ENCODE results near the gene HK1. TPM values are rescaled to one million over a fixed set of nuclear protein-coding genes. Genes with fewer than 3 reads are reported as not detected.

HK1 gene
- total and polyA plus RNA-seq, 4 donors = 1.8 to 166 (median 7.4) TPM

DNA sequence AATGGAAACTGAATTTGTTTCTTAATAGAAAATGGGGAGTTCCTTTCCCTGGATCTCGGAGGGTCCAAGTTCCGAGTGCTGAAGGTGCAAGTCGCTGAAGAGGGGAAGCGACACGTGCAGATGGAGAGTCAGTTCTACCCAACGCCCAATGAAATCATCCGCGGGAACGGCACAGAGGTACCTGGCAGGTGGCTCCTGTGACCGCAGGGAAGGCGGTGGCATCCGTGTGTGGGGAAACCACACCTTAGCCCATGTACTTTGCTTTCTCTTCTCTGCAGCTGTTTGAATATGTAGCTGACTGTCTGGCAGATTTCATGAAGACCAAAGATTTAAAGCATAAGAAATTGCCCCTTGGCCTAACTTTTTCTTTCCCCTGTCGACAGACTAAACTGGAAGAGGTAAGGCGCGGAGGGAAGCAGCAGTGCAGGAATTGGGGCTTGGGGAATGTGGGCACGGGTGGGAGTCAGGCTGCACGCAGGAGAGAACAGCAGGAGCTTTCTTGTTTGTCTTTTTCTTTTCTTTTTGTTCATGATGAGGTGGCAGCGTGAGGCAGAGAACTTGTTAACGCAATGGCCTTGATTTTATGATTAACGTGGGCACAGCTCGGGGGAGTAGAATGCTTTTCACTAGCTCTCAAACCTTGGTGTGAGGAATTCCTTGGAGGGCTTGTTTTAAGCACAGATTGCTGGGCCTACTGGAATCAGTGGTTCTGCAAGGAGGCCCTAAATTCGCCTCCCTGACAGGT lies 45.4 kb upstream of the HK1 start:
- WGBS = 85% methylated on average over 22 of the region's 22 CpGs
- H3K36me3 ChIP-seq (ENCODE audit: control insufficient read depth in 4 of 4, insufficient read depth in 3 of 4, low read depth in 1 of 4, low read length in 3 of 4) = no peaks in the 10 kb centered on the region
- DNase-seq (ENCODE audit: low spot score) = no peak

More for the DNA sequence above, 45.4 kb upstream of the HK1 start:
- Histone ChIP-seq H3K27ac (ENCODE audit: low read depth in 1 of 2, low read length in 2 of 2) (no peak overlapping the region), H3K9ac (ENCODE audit: low read depth in 1 of 2, low read length in 2 of 2) (no peak overlapping the region), H3K4me3 (ENCODE audit: low read depth in 1 of 3, low read length in 3 of 3) (no peak overlapping the region), H3K4me1 (ENCODE audit: control insufficient read depth in 4 of 4, insufficient read depth in 4 of 4, low read length in 3 of 4) (peaks cover 0 to 2% (median 0%) of the 10 kb centered on the region in 4 donors), H3K27me3 (ENCODE audit: control insufficient read depth in 4 of 4, insufficient read depth in 4 of 4, low read length in 3 of 4) (no peaks in the 10 kb centered on the region), H3K9me3 (ENCODE audit: control insufficient read depth in 4 of 4, low read length in 3 of 4) (no peaks in the 10 kb centered on the region)
- TF ChIP-seq SP1 (IDR thresholded peaks at IDR 0.05) (no peak), TAF1 (conservative IDR thresholded peaks at IDR 0.05) (no peak), GABPA (IDR thresholded peaks at IDR 0.05 in 1 of 2, conservative IDR thresholded peaks at IDR 0.05 in 1 of 2) (no peak), FOXA2 (IDR thresholded peaks at IDR 0.05) (no peak), YY1 (IDR thresholded peaks at IDR 0.05) (no peak), EGR1 (IDR thresholded peaks at IDR 0.05; ENCODE audit: low read depth in 2 of 2) (no peak), FOXA1 (IDR thresholded peaks at IDR 0.05) (no peak), NR2F2 (IDR thresholded peaks at IDR 0.05) (no peak), JUND (IDR thresholded peaks at IDR 0.05) (no peak), HNF4A (conservative IDR thresholded peaks at IDR 0.05) (no peak), HNF4G (IDR thresholded peaks at IDR 0.05) (no peak)
- TF ChIP-seq, protein P1, sequence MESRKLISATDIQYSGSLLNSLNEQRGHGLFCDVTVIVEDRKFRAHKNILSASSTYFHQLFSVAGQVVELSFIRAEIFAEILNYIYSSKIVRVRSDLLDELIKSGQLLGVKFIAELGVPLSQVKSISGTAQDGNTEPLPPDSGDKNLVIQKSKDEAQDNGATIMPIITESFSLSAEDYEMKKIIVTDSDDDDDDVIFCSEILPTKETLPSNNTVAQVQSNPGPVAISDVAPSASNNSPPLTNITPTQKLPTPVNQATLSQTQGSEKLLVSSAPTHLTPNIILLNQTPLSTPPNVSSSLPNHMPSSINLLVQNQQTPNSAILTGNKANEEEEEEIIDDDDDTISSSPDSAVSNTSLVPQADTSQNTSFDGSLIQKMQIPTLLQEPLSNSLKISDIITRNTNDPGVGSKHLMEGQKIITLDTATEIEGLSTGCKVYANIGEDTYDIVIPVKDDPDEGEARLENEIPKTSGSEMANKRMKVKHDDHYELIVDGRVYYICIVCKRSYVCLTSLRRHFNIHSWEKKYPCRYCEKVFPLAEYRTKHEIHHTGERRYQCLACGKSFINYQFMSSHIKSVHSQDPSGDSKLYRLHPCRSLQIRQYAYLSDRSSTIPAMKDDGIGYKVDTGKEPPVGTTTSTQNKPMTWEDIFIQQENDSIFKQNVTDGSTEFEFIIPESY (IDR thresholded peaks at IDR 0.05) = no peak
- TF ChIP-seq, protein P2, sequence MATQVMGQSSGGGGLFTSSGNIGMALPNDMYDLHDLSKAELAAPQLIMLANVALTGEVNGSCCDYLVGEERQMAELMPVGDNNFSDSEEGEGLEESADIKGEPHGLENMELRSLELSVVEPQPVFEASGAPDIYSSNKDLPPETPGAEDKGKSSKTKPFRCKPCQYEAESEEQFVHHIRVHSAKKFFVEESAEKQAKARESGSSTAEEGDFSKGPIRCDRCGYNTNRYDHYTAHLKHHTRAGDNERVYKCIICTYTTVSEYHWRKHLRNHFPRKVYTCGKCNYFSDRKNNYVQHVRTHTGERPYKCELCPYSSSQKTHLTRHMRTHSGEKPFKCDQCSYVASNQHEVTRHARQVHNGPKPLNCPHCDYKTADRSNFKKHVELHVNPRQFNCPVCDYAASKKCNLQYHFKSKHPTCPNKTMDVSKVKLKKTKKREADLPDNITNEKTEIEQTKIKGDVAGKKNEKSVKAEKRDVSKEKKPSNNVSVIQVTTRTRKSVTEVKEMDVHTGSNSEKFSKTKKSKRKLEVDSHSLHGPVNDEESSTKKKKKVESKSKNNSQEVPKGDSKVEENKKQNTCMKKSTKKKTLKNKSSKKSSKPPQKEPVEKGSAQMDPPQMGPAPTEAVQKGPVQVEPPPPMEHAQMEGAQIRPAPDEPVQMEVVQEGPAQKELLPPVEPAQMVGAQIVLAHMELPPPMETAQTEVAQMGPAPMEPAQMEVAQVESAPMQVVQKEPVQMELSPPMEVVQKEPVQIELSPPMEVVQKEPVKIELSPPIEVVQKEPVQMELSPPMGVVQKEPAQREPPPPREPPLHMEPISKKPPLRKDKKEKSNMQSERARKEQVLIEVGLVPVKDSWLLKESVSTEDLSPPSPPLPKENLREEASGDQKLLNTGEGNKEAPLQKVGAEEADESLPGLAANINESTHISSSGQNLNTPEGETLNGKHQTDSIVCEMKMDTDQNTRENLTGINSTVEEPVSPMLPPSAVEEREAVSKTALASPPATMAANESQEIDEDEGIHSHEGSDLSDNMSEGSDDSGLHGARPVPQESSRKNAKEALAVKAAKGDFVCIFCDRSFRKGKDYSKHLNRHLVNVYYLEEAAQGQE (IDR thresholded peaks at IDR 0.05) = no peak
- TF ChIP-seq, protein P3, sequence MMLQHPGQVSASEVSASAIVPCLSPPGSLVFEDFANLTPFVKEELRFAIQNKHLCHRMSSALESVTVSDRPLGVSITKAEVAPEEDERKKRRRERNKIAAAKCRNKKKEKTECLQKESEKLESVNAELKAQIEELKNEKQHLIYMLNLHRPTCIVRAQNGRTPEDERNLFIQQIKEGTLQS (IDR thresholded peaks at IDR 0.05) = no peak
- TF ChIP-seq, protein P4, sequence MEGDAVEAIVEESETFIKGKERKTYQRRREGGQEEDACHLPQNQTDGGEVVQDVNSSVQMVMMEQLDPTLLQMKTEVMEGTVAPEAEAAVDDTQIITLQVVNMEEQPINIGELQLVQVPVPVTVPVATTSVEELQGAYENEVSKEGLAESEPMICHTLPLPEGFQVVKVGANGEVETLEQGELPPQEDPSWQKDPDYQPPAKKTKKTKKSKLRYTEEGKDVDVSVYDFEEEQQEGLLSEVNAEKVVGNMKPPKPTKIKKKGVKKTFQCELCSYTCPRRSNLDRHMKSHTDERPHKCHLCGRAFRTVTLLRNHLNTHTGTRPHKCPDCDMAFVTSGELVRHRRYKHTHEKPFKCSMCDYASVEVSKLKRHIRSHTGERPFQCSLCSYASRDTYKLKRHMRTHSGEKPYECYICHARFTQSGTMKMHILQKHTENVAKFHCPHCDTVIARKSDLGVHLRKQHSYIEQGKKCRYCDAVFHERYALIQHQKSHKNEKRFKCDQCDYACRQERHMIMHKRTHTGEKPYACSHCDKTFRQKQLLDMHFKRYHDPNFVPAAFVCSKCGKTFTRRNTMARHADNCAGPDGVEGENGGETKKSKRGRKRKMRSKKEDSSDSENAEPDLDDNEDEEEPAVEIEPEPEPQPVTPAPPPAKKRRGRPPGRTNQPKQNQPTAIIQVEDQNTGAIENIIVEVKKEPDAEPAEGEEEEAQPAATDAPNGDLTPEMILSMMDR (IDR thresholded peaks at IDR 0.05; ENCODE audit: low read depth, low read length, missing input control) = no peak
- TF ChIP-seq, protein P5, sequence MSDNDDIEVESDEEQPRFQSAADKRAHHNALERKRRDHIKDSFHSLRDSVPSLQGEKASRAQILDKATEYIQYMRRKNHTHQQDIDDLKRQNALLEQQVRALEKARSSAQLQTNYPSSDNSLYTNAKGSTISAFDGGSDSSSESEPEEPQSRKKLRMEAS (IDR thresholded peaks at IDR 0.05) = no peak

Measured in liver (tissue), 9 donors.